Esophagus muscularis mucosa (tissue), 4 donors: ENCODE data around the gene GET4. TPM values are rescaled to one million over a fixed set of nuclear protein-coding genes. Genes with fewer than 3 reads are reported as not detected.

Experiments used
- DNase-seq: peaks from one replicate; pipeline ENCODE4 v3.0.0-alpha.2; 2017; ENCODE audit errors: extremely low spot score
- H3K27ac ChIP-seq, 4 donors: fragments of 200-600 bp; sonication (generic); replicated peaks in 1 of 4; 1 replicate in 3 of 4; 2 replicates in 1 of 4; pipeline ENCODE4 v1.5.1; 2016 to 2019; ENCODE audit warnings: mild to moderate bottlenecking in 1 of 4
- H3K27me3 ChIP-seq, 4 donors: fragments of 200-600 bp; sonication (generic); one replicate each; pipeline versions ENCODE4 v1.5.1 to v1.6.0; 2016 to 2019
- H3K36me3 ChIP-seq, 4 donors: fragments of 200-600 bp; sonication (generic); one replicate each; pipeline ENCODE4 v1.5.1; 2016 to 2019
- H3K4me1 ChIP-seq, 4 donors: fragments of 200-600 bp; sonication (generic); one replicate each; pipeline ENCODE4 v1.5.1; 2016 to 2019
- H3K4me3 ChIP-seq, 4 donors: fragments of 200-600 bp; sonication (generic); 1 replicate in 2 of 4; 2 replicates in 2 of 4; pipeline ENCODE4 v1.5.1; 2016 to 2019; ENCODE audit warnings: mild to moderate bottlenecking in 4 of 4, moderate library complexity in 1 of 4
- H3K9me3 ChIP-seq, 4 donors: fragments of 200-600 bp; sonication (generic); 1 replicate in 3 of 4; 2 replicates in 1 of 4; pipeline ENCODE4 v1.5.1; 2016 to 2019
- EP300 ChIP-seq: sonication (generic); formaldehyde crosslinking; IDR thresholded peaks from one replicate; pipeline ENCODE4 v1.6.1; 2017; ENCODE audit warnings: antibody characterized with exemption
- POLR2A ChIP-seq: fragments of 450-650 bp; IDR thresholded peaks from one replicate; pipeline ENCODE4 v1.6.1; 2017; ENCODE audit warnings: antibody characterized with exemption, moderate library complexity, mild to moderate bottlenecking, low read depth
- POLR2AphosphoS5 ChIP-seq, 2 donors: sonication (generic); formaldehyde crosslinking; IDR thresholded peaks; one replicate each; pipeline ENCODE4 v1.6.1; 2017; ENCODE audit warnings: antibody characterized with exemption in 2 of 2
- WGBS: methylation state at CpG from one replicate; pipeline ENCODE4 v1.1.5; 2018; 5-methylcytosine and 5-hydroxymethylcytosine counted together
- intact Hi-C: fragments of 100-400 bp; cut with DNase I; formaldehyde crosslinking; loops from one replicate; pipeline ENCODE4 v1.15.1; 2023
- total RNA-seq, 4 donors: library from RNA; depleted of rRNA; stranded (reverse); fragments of >200 nt; gene quantifications; one replicate each; pipeline versions ENCODE4 v1.1.0 to v1.2.1, GENCODE V29; 2016
- TF ChIP-seq, protein P1 (sequence below), 3 experiments: fragments of 200-600 bp in 2 of 3; fragments of 450-650 bp in 1 of 3; sonication (generic) in 2 of 3; IDR thresholded peaks; one replicate each; pipeline ENCODE4 v1.5.1; 2017 to 2019; ENCODE audit warnings: antibody characterized with exemption in 3 of 3, mild to moderate bottlenecking in 2 of 3, moderate library complexity in 1 of 3

The GET4 gene
- total RNA-seq, 4 donors from 2014 or later, result 24.7 to 41.3 (median 35.2) TPM

DNA sequence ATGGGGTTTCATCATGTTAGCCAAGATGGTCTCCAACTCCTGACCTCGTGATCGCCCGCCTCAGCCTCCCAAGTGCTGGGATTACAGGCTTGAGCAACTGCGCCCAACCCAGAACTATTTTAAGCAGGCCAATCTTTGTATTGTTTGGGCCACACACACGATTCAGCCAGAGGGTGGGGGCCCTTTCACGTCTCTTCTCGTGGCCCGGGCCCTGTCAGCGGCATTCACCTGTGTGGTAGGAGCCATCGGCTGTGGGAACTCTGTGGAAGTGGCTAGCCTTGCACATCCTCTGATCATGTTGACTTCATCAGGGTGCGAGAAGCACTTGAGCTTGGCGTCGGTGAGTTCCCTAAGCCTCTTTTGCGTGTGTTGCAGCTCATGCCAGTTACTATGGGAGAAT, 27.2 kb upstream of the GET4 start:
- intact Hi-C loops, result no loop called here
- H3K27me3 ChIP-seq, result no peaks in the 10 kb centered on the region
- no peaks in the 10 kb centered on the region for H3K9me3 ChIP-seq
- WGBS, result 95% methylated on average over 10 of the region's 14 CpGs
- no peak overlapping the region for H3K4me3 ChIP-seq
- H3K36me3 ChIP-seq, result peaks cover 36 to 80% (median 73%) of the 10 kb centered on the region in 4 donors
- no peak for DNase-seq
- TF ChIP-seq POLR2A, result no peak
- TF ChIP-seq EP300, result no peak
- no peak overlapping the region for H3K27ac ChIP-seq
- peaks cover 0 to 18% (median 13%) of the 10 kb centered on the region in 4 donors for H3K4me1 ChIP-seq

DNA sequence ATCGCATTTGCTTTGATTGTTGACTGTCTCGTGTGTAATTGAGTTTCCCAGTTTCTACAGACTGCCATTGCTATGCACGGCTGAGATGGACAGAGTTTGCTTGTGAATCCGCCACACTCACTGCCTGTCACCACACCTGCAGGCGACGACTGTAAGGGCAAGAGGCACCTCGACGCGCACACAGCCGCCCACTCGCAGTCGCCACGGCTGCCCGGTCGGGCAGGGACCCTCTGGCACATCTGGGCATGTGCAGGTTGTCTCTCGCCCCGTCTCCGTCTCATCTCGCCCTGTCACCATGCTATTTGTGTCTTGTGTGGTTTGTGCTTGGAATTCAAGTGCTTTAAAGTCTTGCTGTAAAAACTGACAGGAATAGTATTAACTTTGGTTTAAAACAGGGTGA, 26.6 kb upstream of the GET4 start:
- Histone ChIP-seq H3K27ac (no peak overlapping the region), H3K4me1 (peaks cover 0 to 15% (median 8%) of the 10 kb centered on the region in 4 donors), H3K36me3 (peaks cover 36 to 80% (median 73%) of the 10 kb centered on the region in 4 donors), H3K9me3 (no peaks in the 10 kb centered on the region), H3K4me3 (no peak overlapping the region), H3K27me3 (no peaks in the 10 kb centered on the region)
- WGBS, result 91% methylated on average over 18 of the region's 19 CpGs
- DNase-seq, result no peak
- intact Hi-C loops, result no loop called here
- TF ChIP-seq, protein P1, sequence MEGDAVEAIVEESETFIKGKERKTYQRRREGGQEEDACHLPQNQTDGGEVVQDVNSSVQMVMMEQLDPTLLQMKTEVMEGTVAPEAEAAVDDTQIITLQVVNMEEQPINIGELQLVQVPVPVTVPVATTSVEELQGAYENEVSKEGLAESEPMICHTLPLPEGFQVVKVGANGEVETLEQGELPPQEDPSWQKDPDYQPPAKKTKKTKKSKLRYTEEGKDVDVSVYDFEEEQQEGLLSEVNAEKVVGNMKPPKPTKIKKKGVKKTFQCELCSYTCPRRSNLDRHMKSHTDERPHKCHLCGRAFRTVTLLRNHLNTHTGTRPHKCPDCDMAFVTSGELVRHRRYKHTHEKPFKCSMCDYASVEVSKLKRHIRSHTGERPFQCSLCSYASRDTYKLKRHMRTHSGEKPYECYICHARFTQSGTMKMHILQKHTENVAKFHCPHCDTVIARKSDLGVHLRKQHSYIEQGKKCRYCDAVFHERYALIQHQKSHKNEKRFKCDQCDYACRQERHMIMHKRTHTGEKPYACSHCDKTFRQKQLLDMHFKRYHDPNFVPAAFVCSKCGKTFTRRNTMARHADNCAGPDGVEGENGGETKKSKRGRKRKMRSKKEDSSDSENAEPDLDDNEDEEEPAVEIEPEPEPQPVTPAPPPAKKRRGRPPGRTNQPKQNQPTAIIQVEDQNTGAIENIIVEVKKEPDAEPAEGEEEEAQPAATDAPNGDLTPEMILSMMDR (IDR thresholded peaks at IDR 0.05), result no peak
- TF ChIP-seq EP300 (no peak), POLR2A (no peak), POLR2AphosphoS5 (IDR thresholded peaks at IDR 0.05) (no peak)

GRCh38 chr7:851204-851603, 25.1 kb upstream of the GET4 start:
- no peak overlapping the region for H3K27ac ChIP-seq
- TF ChIP-seq, protein P1 (IDR thresholded peaks at IDR 0.05), result no peak
- TF ChIP-seq EP300, result no peak
- no peak for TF ChIP-seq POLR2A
- TF ChIP-seq POLR2AphosphoS5 (IDR thresholded peaks at IDR 0.05), result no peak
- DNase-seq, result no peak
- intact Hi-C loops, result no loop called here
- WGBS, result 91% methylated on average over 14 of the region's 14 CpGs
- H3K36me3 ChIP-seq, result peaks cover 47 to 82% (median 78%) of the 10 kb centered on the region in 4 donors
- no peak overlapping the region for H3K4me3 ChIP-seq
- H3K4me1 ChIP-seq, result peaks cover 0 to 8% (median 2%) of the 10 kb centered on the region in 4 donors
- H3K27me3 ChIP-seq, result no peaks in the 10 kb centered on the region
- H3K9me3 ChIP-seq, result no peaks in the 10 kb centered on the region

- H3K4me3 ChIP-seq, result no peak overlapping the region
These were observed 22.8 kb upstream of the GET4 start for GRCh38 chr7:853366-854117.

DNA sequence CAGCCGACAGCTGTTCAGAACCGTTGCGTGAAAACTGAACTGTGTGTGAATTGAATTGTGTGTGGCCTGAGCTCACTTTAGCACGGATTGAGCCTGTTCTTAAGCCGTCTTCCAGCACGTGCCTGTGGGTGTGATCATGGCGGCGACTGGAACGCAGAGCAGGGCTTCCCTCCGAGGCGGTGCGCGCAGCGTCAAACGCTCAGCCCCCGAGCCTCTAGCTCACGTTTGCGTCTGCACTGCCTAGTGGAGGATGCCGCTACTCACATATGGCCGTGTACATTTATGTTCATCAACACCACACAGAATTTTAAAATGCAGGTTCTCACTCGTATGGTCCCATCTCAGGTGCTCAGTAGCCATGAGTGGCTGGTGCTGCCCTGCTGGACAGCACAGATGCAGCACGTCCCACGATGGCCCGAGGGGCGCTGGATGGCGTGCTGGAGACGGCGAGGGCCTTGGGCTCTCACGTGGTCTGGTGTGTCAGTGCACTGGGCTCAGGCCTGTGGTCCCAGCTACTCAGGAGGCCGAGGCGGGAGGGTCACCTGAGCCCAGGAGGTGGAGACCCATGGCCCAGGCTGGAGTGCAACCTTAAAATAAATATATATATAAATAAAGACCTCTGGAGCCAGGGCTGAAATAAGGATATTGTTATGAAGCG, 22.1 kb upstream of the GET4 start:
- Histone ChIP-seq H3K9me3 (no peaks in the 10 kb centered on the region), H3K36me3 (peaks cover 66 to 98% (median 95%) of the 10 kb centered on the region in 4 donors), H3K27ac (no peak overlapping the region), H3K27me3 (no peaks in the 10 kb centered on the region), H3K4me3 (no peak overlapping the region), H3K4me1 (peaks cover 1 to 8% (median 5%) of the 10 kb centered on the region in 4 donors)
- intact Hi-C loops, result no loop called here
- TF ChIP-seq EP300 (no peak), POLR2A (no peak), POLR2AphosphoS5 (IDR thresholded peaks at IDR 0.05) (no peak)
- TF ChIP-seq, protein P1 (IDR thresholded peaks at IDR 0.05), result no peak
- DNase-seq, result no peak
- 93% methylated on average over 31 of the region's 32 CpGs for WGBS

More at GRCh38 chr7:853366-854117, 22.8 kb upstream of the GET4 start:
- Histone ChIP-seq H3K36me3 (peaks cover 64 to 98% (median 94%) of the 10 kb centered on the region in 4 donors), H3K9me3 (no peaks in the 10 kb centered on the region), H3K27me3 (no peaks in the 10 kb centered on the region), H3K4me1 (peaks cover 0 to 8% (median 5%) of the 10 kb centered on the region in 4 donors), H3K27ac (no peak overlapping the region)
- no peak for TF ChIP-seq POLR2A
- TF ChIP-seq, protein P1 (IDR thresholded peaks at IDR 0.05), result no peak
- TF ChIP-seq EP300, result no peak
- no peak for TF ChIP-seq POLR2AphosphoS5 (IDR thresholded peaks at IDR 0.05)
- no peak for DNase-seq
- WGBS, result 90% methylated on average over 27 of the region's 33 CpGs
- intact Hi-C loops, result no loop called here
